A549 (cell line): ENCODE results near the gene TEX2. TPM values are rescaled to one million over a fixed set of nuclear protein-coding genes. Genes with fewer than 3 reads are reported as not detected.

ENCODE experiments used
- ATAC-seq, 2 experiments: fragments of 200-7000 bp in 1 of 2; fragments of >200 bp in 1 of 2; cut with Nextera tagmentation in 1 of 2; cut with Tn5 transposase in 1 of 2; 3 replicates each; pipeline versions ENCODE4 v1.8.0 to v1.9.1; 2018 to 2020; ENCODE audit warnings: mild to moderate bottlenecking in 1 of 2, moderate library complexity in 1 of 2
- CTCF ChIA-PET: fragments of 300-600 bp; sonication (Branson Sonifier 250); formaldehyde crosslinking; extraction: SDS; loops from one replicate; lab custom pipeline; 2021; ENCODE audit warnings: antibody characterized with exemption, inconsistent platforms; lab: Yijun Ruan, JAX
- POLR2A ChIA-PET: fragments of 350-600 bp; formaldehyde crosslinking; extraction: SDS; loops from one replicate; lab custom pipeline; 2021; ENCODE audit warnings: antibody characterized with exemption, inconsistent platforms; lab: Yijun Ruan, JAX
- DNase-seq, 2 experiments: peaks; one replicate each; pipeline versions ENCODE4 v3.0.0 to v3.0.0-alpha.2; 2011 to 2016; ENCODE audit warnings: low read depth in 1 of 2, low spot score in 1 of 2
- FAIRE-seq: peaks from 2 replicates; lab custom pipeline; 2011; peaks lifted over from hg19 to GRCh38; lab: Jason Lieb, UNC
- H3K27ac ChIP-seq, 2 experiments: fragments of >200 bp; sonication (Bioruptor Twin); formaldehyde crosslinking; 3 replicates each; pipeline ENCODE4 v1.5.1; 2016 to 2017
- H3K4me1 ChIP-seq: fragments of >200 bp; sonication (Bioruptor Twin); formaldehyde crosslinking; 3 replicates; pipeline ENCODE4 v1.6.1; 2016
- H3K4me2 ChIP-seq: fragments of >200 bp; sonication (Bioruptor Twin); formaldehyde crosslinking; 3 replicates; pipeline ENCODE4 v1.6.1; 2016
- H3K4me3 ChIP-seq: fragments of >200 bp; sonication (Bioruptor Twin); formaldehyde crosslinking; 3 replicates; pipeline ENCODE4 v1.5.1; 2016
- H3K9me3 ChIP-seq: fragments of >200 bp; sonication (Bioruptor Twin); formaldehyde crosslinking; 3 replicates; pipeline ENCODE4 v1.6.1; 2016
- CEBPB ChIP-seq, 2 experiments: fragments of >200 bp in 1 of 2; sonication (Bioruptor Twin) in 1 of 2; formaldehyde crosslinking in 1 of 2; IDR thresholded peaks; 2 replicates each; pipeline ENCODE4 v1.6.1; 2012 to 2016
- CHD2 ChIP-seq: fragments of 150-350 bp; IDR thresholded peaks from 2 replicates; pipeline ENCODE4 v1.6.1; 2014; ENCODE audit warnings: low read length; ENCODE audit not compliant: partially characterized antibody
- HES2 ChIP-seq: fragments of >200 bp; sonication (Bioruptor Twin); formaldehyde crosslinking; IDR thresholded peaks from 2 replicates; pipeline ENCODE4 v1.6.1; 2016
- HOXA7 ChIP-seq: fragments of 250-450 bp; sonication (Bioruptor Pico); IDR thresholded peaks from 2 replicates; pipeline ENCODE4 v1.5.0; 2020; ENCODE audit warnings: mild to moderate bottlenecking, moderate library complexity
- HOXB5 ChIP-seq: fragments of 250-450 bp; sonication (Bioruptor Pico); IDR thresholded peaks from 2 replicates; pipeline ENCODE4 v1.5.0; 2020; ENCODE audit warnings: mild to moderate bottlenecking, moderate library complexity
- JUN ChIP-seq, 2 experiments: fragments of >200 bp; sonication (Bioruptor Twin); formaldehyde crosslinking; IDR thresholded peaks; 2 replicates in 1 of 2; 3 replicates in 1 of 2; pipeline ENCODE4 v1.6.1; 2016 to 2017
- MAFK ChIP-seq: fragments of 450-650 bp; IDR thresholded peaks from 2 replicates; pipeline ENCODE4 v1.6.1; 2014; ENCODE audit not compliant: partially characterized antibody
- MAX ChIP-seq: IDR thresholded peaks from 2 replicates; pipeline ENCODE4 v1.6.1; 2012
- NPAS2 ChIP-seq: fragments of 250-450 bp; sonication (Bioruptor Pico); IDR thresholded peaks from 2 replicates; pipeline ENCODE4 v1.8.0; 2022; ENCODE audit warnings: mild to moderate bottlenecking, moderate library complexity, borderline replicate concordance
- NR3C1 ChIP-seq: fragments of >200 bp; sonication (Bioruptor Twin); formaldehyde crosslinking; IDR thresholded peaks from 3 replicates; pipeline ENCODE4 v1.6.1; 2017
- PHF8 ChIP-seq: fragments of 200-600 bp; sonication (generic); IDR thresholded peaks from 2 replicates; pipeline ENCODE4 v1.6.1; 2016; ENCODE audit warnings: low read depth, mild to moderate bottlenecking, antibody characterized with exemption, moderate library complexity, borderline replicate concordance
- POLR2AphosphoS2 ChIP-seq: conservative IDR thresholded peaks from 2 replicates; pipeline ENCODE4 v1.6.1; 2012; ENCODE audit warnings: low read length, improper control_type of control experiment, inconsistent platforms
- RAD21 ChIP-seq, 2 experiments: fragments of >200 bp in 1 of 2; sonication (Bioruptor Twin) in 1 of 2; formaldehyde crosslinking in 1 of 2; IDR thresholded peaks in 1 of 2; conservative IDR thresholded peaks in 1 of 2; 2 replicates in 1 of 2; 3 replicates in 1 of 2; pipeline ENCODE4 v1.6.1; 2012 to 2018; ENCODE audit warnings: inconsistent platforms in 1 of 2
- RARB ChIP-seq: fragments of 250-450 bp; sonication (Bioruptor Pico); IDR thresholded peaks from 2 replicates; pipeline ENCODE4 v1.8.0; 2021; ENCODE audit warnings: mild to moderate bottlenecking, moderate library complexity
- RCOR1 ChIP-seq: fragments of 150-350 bp; IDR thresholded peaks from 2 replicates; pipeline ENCODE4 v1.6.1; 2014; ENCODE audit warnings: antibody characterized with exemption, low read length, low read depth
- SMC3 ChIP-seq: fragments of >200 bp; sonication (Bioruptor Twin); formaldehyde crosslinking; IDR thresholded peaks from 3 replicates; pipeline ENCODE4 v1.6.1; 2018; ENCODE audit warnings: inconsistent platforms
- ZC3H11A ChIP-seq: fragments of 450-650 bp; IDR thresholded peaks from 2 replicates; pipeline ENCODE4 v1.6.1; 2014; ENCODE audit warnings: antibody characterized with exemption, mild to moderate bottlenecking
- ZNF302 ChIP-seq: fragments of 250-450 bp; sonication (Bioruptor Pico); IDR thresholded peaks from 2 replicates; pipeline ENCODE4 v1.9.0; 2021; ENCODE audit warnings: inconsistent platforms, mild to moderate bottlenecking, moderate library complexity
- ZSCAN20 ChIP-seq: fragments of 250-450 bp; sonication (Bioruptor Pico); IDR thresholded peaks from 2 replicates; pipeline ENCODE4 v1.8.0; 2022; ENCODE audit warnings: mild to moderate bottlenecking, moderate library complexity
- WGBS: methylation state at CpG from one replicate; pipeline ENCODE4 v1.1.6; 2017; ENCODE audit errors: missing lambda C conversion rate; 5-methylcytosine and 5-hydroxymethylcytosine counted together
- polyA plus RNA-seq, 4 experiments: library from polyadenylated mRNA; depleted of rRNA in 3 of 4; stranded (reverse); fragments of >200 nt; fragmentation: RNase III in 1 of 4; extraction: RNeasy Plus Mini Kit Qiagen cat#74134 plus additional on column Dnase treatment in 1 of 4; gene quantifications; 2 replicates in 3 of 4; 3 replicates in 1 of 4; pipeline ENCODE4 v1.2.3, GENCODE V29; 2011 to 2017
- TF ChIP-seq, protein P1 (sequence below): fragments of 450-650 bp; IDR thresholded peaks from 2 replicates; pipeline ENCODE4 v1.6.1; 2014; ENCODE audit warnings: antibody characterized with exemption

The TEX2 gene
- polyA plus RNA-seq, 2 of the 4 experiments (the other 2 are of a cell fraction) = 9.3 to 16.2 TPM

GRCh38 chr17:64253470-64253869 is 9.6 kb downstream of the TEX2 start:
- WGBS = 72% methylated on average over 5 of the region's 5 CpGs
- DNase-seq (no peak), FAIRE-seq (no peak), ATAC-seq (no peak)
- no peak overlapping the region for H3K4me2 ChIP-seq
- POLR2A ChIA-PET = interaction anchor here (0.6 kb wide), 1 partner anchor 72 kb away, joined by 4 read pairs; no protein-coding TSS in a partner anchor
- H3K9me3 ChIP-seq = no peaks in the 10 kb centered on the region
- H3K4me1 ChIP-seq = no peaks in the 10 kb centered on the region
- TF ChIP-seq RARB (CRISPR knock-in tag) = no peak
- TF ChIP-seq NPAS2 = no peak
- TF ChIP-seq HOXA7 (CRISPR knock-in tag) = no peak
- no peak for TF ChIP-seq CEBPB (IDR thresholded peaks at IDR 0.05)
- no peak for TF ChIP-seq POLR2AphosphoS2
- TF ChIP-seq, all 56 proteins: peak for 0
- Histone ChIP-seq H3K27ac (no peak overlapping the region), H3K4me3 (no peak overlapping the region)
- CTCF ChIA-PET = interaction anchor here (0.8 to 1.4 kb wide), 6 partner anchors 13 to 120 kb away, joined by 3 to 5 read pairs (median 4); no protein-coding TSS in a partner anchor

DNA sequence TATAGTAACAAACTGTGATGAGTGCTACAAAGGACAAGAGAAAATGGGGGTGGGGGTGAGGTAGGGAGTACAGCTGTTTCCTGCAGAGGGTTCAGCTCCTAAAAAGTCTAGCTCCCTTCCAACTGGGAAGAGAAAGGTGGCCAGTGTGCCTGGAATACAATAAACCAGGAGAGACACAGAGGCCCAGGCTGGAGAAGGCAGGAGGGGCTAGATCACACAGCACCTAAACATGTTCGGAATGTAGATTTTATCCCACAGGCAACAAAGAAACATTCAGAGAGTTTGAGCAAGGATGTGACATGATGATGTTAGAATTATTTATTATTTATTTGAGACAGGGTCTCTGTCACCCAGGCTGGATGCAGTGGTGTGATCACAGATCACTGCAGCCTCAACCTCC is 10.2 kb downstream of the TEX2 start:
- TF ChIP-seq ZC3H11A = no peak
- TF ChIP-seq NPAS2 = no peak
- TF ChIP-seq ZSCAN20 = no peak
- no peak for TF ChIP-seq PHF8
- TF ChIP-seq ZNF302 (CRISPR knock-in tag) = no peak
- TF ChIP-seq CHD2 = no peak
- no peak for TF ChIP-seq RARB (CRISPR knock-in tag)
- no peak for TF ChIP-seq HES2
- no peak for TF ChIP-seq JUN (IDR thresholded peaks at IDR 0.05)
- WGBS = 93% methylated on average over 1 of the region's 1 CpG
- ChIA-PET CTCF (interaction anchor here (0.8 to 1.4 kb wide), 3 partner anchors 20 to 119 kb away, joined by 3 to 4 read pairs (median 3); no protein-coding TSS in a partner anchor), POLR2A (interaction anchor here (0.6 kb wide), 1 partner anchor 72 kb away, joined by 4 read pairs; no protein-coding TSS in a partner anchor)
- no peak overlapping the region for H3K27ac ChIP-seq
- H3K9me3 ChIP-seq = no peaks in the 10 kb centered on the region
- no peak for ATAC-seq
- FAIRE-seq = no peak
- DNase-seq = no peak
- H3K4me2 ChIP-seq = no peak overlapping the region
- no peaks in the 10 kb centered on the region for H3K4me1 ChIP-seq
- H3K4me3 ChIP-seq = no peak overlapping the region

DNA sequence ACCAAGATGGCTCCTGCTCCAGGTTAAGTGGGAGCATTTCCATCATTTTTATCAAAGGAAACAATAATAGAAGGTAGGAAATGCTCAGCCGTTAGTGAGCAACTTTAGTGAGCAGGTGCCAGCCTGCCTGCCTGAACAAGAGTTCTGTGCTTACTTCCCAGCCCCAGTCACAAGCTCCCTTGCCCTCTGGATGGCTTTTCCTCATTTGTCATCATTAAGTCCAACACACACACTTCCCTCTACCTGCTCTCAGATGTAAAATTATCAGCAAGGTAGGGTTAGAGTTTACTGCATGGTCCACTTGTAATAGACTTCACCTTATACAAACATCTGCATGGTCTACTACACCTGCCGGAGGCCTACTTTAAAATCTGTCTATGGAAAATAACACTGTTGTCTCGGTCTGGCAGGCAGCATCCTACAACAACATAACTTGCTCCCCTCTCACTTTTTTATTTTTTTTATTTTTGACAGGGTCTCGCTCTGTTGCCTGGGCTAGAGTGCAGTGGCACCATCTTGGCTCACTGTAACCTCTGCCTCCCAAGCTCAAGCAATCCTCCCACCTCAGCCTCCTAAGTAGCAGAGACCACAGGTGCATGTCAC is 12.7 kb downstream of the TEX2 start:
- no peak overlapping the region for H3K4me3 ChIP-seq
- no peak for ATAC-seq
- H3K27ac ChIP-seq = no peak overlapping the region
- TF ChIP-seq ZSCAN20 (no peak), RARB (CRISPR knock-in tag) (no peak), HOXA7 (CRISPR knock-in tag) (no peak), SMC3 (no peak), HOXB5 (no peak), RAD21 (conservative IDR thresholded peaks at IDR 0.05 in 1 of 2, IDR thresholded peaks at IDR 0.05 in 1 of 2) (no peak), MAFK (no peak), NR3C1 (no peak), MAX (no peak), RCOR1 (no peak), JUN (IDR thresholded peaks at IDR 0.05) (no peak)
- TF ChIP-seq, protein P1, sequence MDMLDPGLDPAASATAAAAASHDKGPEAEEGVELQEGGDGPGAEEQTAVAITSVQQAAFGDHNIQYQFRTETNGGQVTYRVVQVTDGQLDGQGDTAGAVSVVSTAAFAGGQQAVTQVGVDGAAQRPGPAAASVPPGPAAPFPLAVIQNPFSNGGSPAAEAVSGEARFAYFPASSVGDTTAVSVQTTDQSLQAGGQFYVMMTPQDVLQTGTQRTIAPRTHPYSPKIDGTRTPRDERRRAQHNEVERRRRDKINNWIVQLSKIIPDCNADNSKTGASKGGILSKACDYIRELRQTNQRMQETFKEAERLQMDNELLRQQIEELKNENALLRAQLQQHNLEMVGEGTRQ = no peak
- WGBS = 88% methylated on average over 4 of the region's 4 CpGs
- peaks cover 2% of the 10 kb centered on the region; the same call in 2 of the 3 replicates for H3K4me1 ChIP-seq
- no peak for FAIRE-seq
- ChIA-PET POLR2A (no interaction called here), CTCF (interaction anchor here (0.7 to 3.2 kb wide), 6 partner anchors 10 to 331 kb away, joined by 3 to 11 read pairs (median 4); no protein-coding TSS in a partner anchor)
- no peaks in the 10 kb centered on the region for H3K9me3 ChIP-seq
- H3K4me2 ChIP-seq = no peak overlapping the region
- DNase-seq = no peak
